HepG2 (cell line): Measurements from ENCODE around the gene GPC6. TPM values are rescaled to one million over a fixed set of nuclear protein-coding genes. Genes with fewer than 3 reads are reported as not detected.

ENCODE experiments used
- CAMTA2 ChIP-seq: sonication (generic); formaldehyde crosslinking; IDR thresholded peaks from 2 replicates; pipeline ENCODE4 v1.4.0; 2020; ENCODE audit warnings: mild to moderate bottlenecking, missing genetic modification reagents, borderline replicate concordance
- CEBPB ChIP-seq: IDR thresholded peaks from 2 replicates; pipeline ENCODE4 v1.6.1; 2011; ENCODE audit warnings: low read depth, low read length, improper control_type of control experiment, borderline replicate concordance
- FOXA1 ChIP-seq, 2 experiments: fragments of 450-650 bp in 1 of 2; sonication (generic) in 1 of 2; formaldehyde crosslinking in 1 of 2; IDR thresholded peaks; 2 replicates each; pipeline versions ENCODE4 v1.4.0 to v1.6.1; 2016 to 2020; ENCODE audit warnings: missing genetic modification reagents in 1 of 2
- ISL2 ChIP-seq: sonication (generic); formaldehyde crosslinking; IDR thresholded peaks from 2 replicates; pipeline ENCODE4 v1.5.0; 2020; ENCODE audit warnings: missing genetic modification reagents
- MED8 ChIP-seq: sonication (generic); formaldehyde crosslinking; IDR thresholded peaks from 2 replicates; pipeline ENCODE4 v1.8.1; 2023; ENCODE audit warnings: mild to moderate bottlenecking, missing genetic modification reagents; ENCODE audit not compliant: insufficient replicate concordance
- NCOR1 ChIP-seq: fragments of 200-600 bp; sonication (generic); IDR thresholded peaks from 2 replicates; pipeline ENCODE4 v1.7.0; 2017; ENCODE audit warnings: antibody characterized with exemption, low read length, borderline replicate concordance
- PAWR ChIP-seq: sonication (generic); formaldehyde crosslinking; IDR thresholded peaks from 2 replicates; pipeline ENCODE4 v1.4.0; 2020; ENCODE audit warnings: missing genetic modification reagents, mild to moderate bottlenecking, borderline replicate concordance
- PHB2 ChIP-seq: fragments of 450-650 bp; IDR thresholded peaks from 2 replicates; pipeline ENCODE4 v1.6.1; 2018; ENCODE audit not compliant: partially characterized antibody
- TARDBP ChIP-seq: sonication (generic); formaldehyde crosslinking; IDR thresholded peaks from 2 replicates; pipeline ENCODE4 v1.8.0; 2022; ENCODE audit warnings: mild to moderate bottlenecking, missing genetic modification reagents
- ZNF263 ChIP-seq: sonication (generic); formaldehyde crosslinking; IDR thresholded peaks from 2 replicates; pipeline ENCODE4 v1.4.0; 2020; ENCODE audit warnings: missing genetic modification reagents
- ZNF335 ChIP-seq: sonication (generic); formaldehyde crosslinking; IDR thresholded peaks from 2 replicates; pipeline ENCODE4 v1.4.0; 2020; ENCODE audit warnings: missing genetic modification reagents
- ZNF703 ChIP-seq: sonication (generic); formaldehyde crosslinking; IDR thresholded peaks from 2 replicates; pipeline ENCODE4 v1.5.1; 2020; ENCODE audit warnings: missing genetic modification reagents, mild to moderate bottlenecking, moderate library complexity, borderline replicate concordance
- ZNF781 ChIP-seq: sonication (generic); formaldehyde crosslinking; IDR thresholded peaks from 2 replicates; pipeline ENCODE4 v1.5.1; 2020; ENCODE audit warnings: borderline replicate concordance, mild to moderate bottlenecking, missing genetic modification reagents; ENCODE audit errors: not compliant biosample characterization
- polyA plus RNA-seq, 8 experiments: library from polyadenylated mRNA; depleted of rRNA in 3 of 8; stranded (reverse) in 7 of 8; unstranded in 1 of 8; fragments of >200 nt; fragmentation: Illumina TruSeq in 4 of 8; extraction: Trizol in 4 of 8; gene quantifications; 2 replicates each; pipeline versions ENCODE4 v1.2.1 to v1.2.3, GENCODE V29; 2011 to 2016; ENCODE audit warnings: low read depth in 4 of 8, missing spikeins in 1 of 8, mixed read lengths in 1 of 8; ENCODE audit not compliant: insufficient read depth in 1 of 8
- total RNA-seq, 5 experiments: library from RNA; depleted of rRNA; stranded (reverse); fragments of >200 nt; fragmentation: Illumina TruSeq; extraction: Trizol; gene quantifications; 2 replicates each; pipeline ENCODE4 v1.2.3, GENCODE V29; 2016; ENCODE audit warnings: low read depth in 1 of 5
- TF ChIP-seq, protein P1 (sequence below), 2 experiments: sonication (generic) in 1 of 2; formaldehyde crosslinking in 1 of 2; IDR thresholded peaks; 2 replicates each; pipeline versions ENCODE4 v1.5.1 to v1.6.1; 2011 to 2020; ENCODE audit warnings: borderline replicate concordance in 1 of 2, low read depth in 1 of 2, low read length in 1 of 2, mild to moderate bottlenecking in 1 of 2, missing genetic modification reagents in 1 of 2, moderate library complexity in 1 of 2
- TF ChIP-seq, protein P2 (sequence below): sonication (generic); formaldehyde crosslinking; IDR thresholded peaks from 2 replicates; pipeline ENCODE4 v1.4.0; 2020; ENCODE audit warnings: missing genetic modification reagents
- TF ChIP-seq, protein P3 (sequence below): sonication (generic); formaldehyde crosslinking; IDR thresholded peaks from 2 replicates; pipeline ENCODE4 v1.8.0; 2022; ENCODE audit warnings: missing genetic modification reagents, low read depth, mild to moderate bottlenecking, borderline replicate concordance
- TF ChIP-seq, protein P4 (sequence below): sonication (generic); formaldehyde crosslinking; IDR thresholded peaks from 2 replicates; pipeline ENCODE4 v1.4.0; 2020; ENCODE audit warnings: missing genetic modification reagents, mild to moderate bottlenecking, borderline replicate concordance

Gene GPC6
- total and polyA plus RNA-seq, 2 of the 13 experiments (the other 11 are each of a cell fraction or from before 2014, with no cell fraction given): 24.5 to 33.9 TPM

DNA sequence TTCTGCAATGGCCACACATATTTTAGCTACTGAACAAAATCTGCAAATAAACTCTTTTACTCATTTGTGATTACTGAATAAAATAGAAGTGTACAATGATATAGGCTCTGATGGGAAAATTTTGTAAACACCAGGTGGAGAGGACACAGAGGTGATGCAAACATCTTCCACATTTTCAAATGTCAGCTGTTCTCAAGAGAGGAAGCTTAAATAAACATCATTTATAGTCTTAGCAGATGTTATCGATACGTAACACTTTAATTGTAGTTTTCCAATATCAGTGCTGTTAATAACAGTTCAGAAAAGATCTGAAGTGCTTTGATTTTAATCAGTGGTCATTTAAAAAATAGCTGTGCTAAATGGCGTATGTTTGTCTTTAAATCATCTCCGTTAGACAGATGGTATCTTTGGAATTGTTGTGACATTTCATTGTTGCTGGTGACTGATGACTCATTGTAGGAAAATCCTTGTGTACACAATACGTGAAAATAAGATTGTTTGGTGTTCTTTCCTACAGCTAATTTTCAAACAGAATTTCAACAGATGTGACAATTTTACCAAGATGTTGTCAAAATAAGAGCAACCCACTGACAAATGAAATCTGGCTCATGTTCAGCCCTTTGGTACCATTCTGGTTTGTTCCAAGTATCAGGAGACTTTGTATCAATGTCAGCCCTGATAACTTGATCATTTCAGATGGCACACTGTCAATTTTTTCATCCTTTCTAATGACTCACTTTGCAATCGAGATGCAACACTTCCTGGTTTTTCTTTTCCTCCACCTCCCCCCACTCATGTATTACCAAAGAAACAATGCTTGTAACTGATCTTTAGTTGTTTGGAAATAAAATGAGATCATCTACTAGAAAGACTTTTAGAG lies 736.9 kb downstream of the GPC6 start (continued):
- TF ChIP-seq PAWR (CRISPR knock-in tag) (no peak), ISL2 (peak; percentile 79), FOXA1 (IDR thresholded peaks at IDR 0.05) (peak; percentile 47; the same call in 1 of the 2 replicates), FOXA1 (CRISPR knock-in tag; IDR thresholded peaks at IDR 0.05) (peak; percentile 81), NCOR1 (0 out of 2 replicates have a peak, but pooled peaks have one; percentile 28), TARDBP (CRISPR knock-in tag) (no peak; the same call in 1 of the 2 replicates), CAMTA2 (CRISPR knock-in tag) (no peak), ZNF781 (CRISPR knock-in tag) (no peak), MED8 (CRISPR knock-in tag) (no peak), ZNF703 (CRISPR knock-in tag) (no peak), ZNF263 (CRISPR knock-in tag) (no peak), ZNF335 (CRISPR knock-in tag) (0 out of 2 replicates have a peak, but pooled peaks have one; percentile 31), PHB2 (no peak), CEBPB (peak; percentile 78)
- TF ChIP-seq, protein P1, sequence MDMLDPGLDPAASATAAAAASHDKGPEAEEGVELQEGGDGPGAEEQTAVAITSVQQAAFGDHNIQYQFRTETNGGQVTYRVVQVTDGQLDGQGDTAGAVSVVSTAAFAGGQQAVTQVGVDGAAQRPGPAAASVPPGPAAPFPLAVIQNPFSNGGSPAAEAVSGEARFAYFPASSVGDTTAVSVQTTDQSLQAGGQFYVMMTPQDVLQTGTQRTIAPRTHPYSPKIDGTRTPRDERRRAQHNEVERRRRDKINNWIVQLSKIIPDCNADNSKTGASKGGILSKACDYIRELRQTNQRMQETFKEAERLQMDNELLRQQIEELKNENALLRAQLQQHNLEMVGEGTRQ (IDR thresholded peaks at IDR 0.05; ENCODE audit: low read depth, low read length): no peak
- TF ChIP-seq, protein P1 (CRISPR knock-in tag; IDR thresholded peaks at IDR 0.05; ENCODE audit: borderline replicate concordance): no peak
- TF ChIP-seq, protein P2, sequence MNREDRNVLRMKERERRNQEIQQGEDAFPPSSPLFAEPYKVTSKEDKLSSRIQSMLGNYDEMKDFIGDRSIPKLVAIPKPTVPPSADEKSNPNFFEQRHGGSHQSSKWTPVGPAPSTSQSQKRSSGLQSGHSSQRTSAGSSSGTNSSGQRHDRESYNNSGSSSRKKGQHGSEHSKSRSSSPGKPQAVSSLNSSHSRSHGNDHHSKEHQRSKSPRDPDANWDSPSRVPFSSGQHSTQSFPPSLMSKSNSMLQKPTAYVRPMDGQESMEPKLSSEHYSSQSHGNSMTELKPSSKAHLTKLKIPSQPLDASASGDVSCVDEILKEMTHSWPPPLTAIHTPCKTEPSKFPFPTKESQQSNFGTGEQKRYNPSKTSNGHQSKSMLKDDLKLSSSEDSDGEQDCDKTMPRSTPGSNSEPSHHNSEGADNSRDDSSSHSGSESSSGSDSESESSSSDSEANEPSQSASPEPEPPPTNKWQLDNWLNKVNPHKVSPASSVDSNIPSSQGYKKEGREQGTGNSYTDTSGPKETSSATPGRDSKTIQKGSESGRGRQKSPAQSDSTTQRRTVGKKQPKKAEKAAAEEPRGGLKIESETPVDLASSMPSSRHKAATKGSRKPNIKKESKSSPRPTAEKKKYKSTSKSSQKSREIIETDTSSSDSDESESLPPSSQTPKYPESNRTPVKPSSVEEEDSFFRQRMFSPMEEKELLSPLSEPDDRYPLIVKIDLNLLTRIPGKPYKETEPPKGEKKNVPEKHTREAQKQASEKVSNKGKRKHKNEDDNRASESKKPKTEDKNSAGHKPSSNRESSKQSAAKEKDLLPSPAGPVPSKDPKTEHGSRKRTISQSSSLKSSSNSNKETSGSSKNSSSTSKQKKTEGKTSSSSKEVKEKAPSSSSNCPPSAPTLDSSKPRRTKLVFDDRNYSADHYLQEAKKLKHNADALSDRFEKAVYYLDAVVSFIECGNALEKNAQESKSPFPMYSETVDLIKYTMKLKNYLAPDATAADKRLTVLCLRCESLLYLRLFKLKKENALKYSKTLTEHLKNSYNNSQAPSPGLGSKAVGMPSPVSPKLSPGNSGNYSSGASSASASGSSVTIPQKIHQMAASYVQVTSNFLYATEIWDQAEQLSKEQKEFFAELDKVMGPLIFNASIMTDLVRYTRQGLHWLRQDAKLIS: no peak
- TF ChIP-seq, protein P3, sequence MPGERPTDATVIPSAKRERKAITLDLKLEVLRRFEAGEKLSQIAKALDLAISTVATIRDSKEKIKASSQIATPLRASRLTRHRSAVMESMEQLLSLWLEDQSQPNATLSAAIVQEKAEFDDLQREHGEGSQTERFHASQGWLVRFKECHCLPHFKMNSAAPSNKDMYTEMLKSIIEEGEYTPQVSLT (CRISPR knock-in tag): no peak
- TF ChIP-seq, protein P4, sequence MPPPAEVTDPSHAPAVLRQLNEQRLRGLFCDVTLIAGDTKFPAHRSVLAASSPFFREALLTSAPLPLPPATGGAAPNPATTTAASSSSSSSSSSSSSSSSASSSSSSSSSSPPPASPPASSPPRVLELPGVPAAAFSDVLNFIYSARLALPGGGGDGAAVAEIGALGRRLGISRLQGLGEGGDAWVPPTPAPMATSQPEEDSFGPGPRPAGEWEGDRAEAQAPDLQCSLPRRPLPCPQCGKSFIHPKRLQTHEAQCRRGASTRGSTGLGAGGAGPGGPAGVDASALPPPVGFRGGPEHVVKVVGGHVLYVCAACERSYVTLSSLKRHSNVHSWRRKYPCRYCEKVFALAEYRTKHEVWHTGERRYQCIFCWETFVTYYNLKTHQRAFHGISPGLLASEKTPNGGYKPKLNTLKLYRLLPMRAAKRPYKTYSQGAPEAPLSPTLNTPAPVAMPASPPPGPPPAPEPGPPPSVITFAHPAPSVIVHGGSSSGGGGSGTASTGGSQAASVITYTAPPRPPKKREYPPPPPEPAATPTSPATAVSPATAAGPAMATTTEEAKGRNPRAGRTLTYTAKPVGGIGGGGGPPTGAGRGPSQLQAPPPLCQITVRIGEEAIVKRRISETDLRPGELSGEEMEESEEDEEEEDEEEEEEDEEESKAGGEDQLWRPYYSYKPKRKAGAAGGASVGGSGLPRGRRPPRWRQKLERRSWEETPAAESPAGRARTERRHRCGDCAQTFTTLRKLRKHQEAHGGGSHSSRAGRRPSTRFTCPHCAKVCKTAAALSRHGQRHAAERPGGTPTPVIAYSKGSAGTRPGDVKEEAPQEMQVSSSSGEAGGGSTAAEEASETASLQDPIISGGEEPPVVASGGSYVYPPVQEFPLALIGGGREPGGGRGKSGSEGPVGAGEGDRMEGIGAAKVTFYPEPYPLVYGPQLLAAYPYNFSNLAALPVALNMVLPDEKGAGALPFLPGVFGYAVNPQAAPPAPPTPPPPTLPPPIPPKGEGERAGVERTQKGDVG: no peak
